GM20000 (cell line): ENCODE results near the gene ACTR3.

Experiments used
- DNase-seq: peaks from one replicate; pipeline ENCODE4 v3.0.0; 2012; ENCODE audit warnings: low spot score
- TF ChIP-seq, protein P1 (sequence below): IDR thresholded peaks from 2 replicates; pipeline ENCODE4 v1.5.1; 2012; ENCODE audit warnings: mild to moderate bottlenecking, control low read depth; ENCODE audit errors: extremely low read depth, missing control alignments

Gene ACTR3

DNA sequence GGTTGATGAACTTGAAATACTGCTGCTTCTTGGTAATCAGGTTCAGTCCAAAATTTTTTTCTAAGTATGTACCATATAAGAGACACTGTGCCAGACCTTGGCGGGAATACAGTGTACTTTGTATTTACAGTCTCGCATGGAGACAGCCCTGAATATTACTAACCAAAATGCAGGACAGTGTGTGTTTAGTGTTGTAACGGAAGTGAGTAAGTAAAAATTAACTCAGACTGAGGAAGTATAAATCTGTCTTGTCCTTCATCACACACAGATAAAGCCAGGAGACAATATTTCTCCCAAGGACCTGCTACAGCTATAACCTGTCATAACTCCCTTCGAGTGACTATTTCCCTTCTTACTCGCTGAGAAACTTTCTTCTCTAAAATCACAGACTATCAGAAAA, 76.9 kb downstream of the ACTR3 start:
- DNase-seq = no peak
- TF ChIP-seq, protein P1, sequence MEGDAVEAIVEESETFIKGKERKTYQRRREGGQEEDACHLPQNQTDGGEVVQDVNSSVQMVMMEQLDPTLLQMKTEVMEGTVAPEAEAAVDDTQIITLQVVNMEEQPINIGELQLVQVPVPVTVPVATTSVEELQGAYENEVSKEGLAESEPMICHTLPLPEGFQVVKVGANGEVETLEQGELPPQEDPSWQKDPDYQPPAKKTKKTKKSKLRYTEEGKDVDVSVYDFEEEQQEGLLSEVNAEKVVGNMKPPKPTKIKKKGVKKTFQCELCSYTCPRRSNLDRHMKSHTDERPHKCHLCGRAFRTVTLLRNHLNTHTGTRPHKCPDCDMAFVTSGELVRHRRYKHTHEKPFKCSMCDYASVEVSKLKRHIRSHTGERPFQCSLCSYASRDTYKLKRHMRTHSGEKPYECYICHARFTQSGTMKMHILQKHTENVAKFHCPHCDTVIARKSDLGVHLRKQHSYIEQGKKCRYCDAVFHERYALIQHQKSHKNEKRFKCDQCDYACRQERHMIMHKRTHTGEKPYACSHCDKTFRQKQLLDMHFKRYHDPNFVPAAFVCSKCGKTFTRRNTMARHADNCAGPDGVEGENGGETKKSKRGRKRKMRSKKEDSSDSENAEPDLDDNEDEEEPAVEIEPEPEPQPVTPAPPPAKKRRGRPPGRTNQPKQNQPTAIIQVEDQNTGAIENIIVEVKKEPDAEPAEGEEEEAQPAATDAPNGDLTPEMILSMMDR = no peak

DNA sequence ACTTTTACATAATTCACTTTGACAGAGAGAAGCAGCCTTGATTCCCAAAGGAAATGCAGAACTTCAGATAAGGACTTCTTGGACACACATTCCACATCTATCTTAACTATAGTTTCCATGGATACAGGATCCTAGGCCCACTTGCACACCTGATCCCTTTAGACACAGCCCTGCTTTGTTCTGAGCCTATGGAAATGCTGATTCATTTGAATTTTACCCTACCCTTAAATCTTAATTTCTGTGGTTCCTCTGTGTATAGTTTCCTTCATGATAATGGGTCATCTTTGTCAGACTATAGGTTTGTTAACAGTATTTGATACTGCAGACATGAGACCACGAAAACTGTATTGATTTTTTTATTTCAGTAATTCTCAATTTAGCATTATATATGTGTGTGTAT, 77.4 kb downstream of the ACTR3 start:
- no peak for DNase-seq
- TF ChIP-seq, protein P1 = no peak

DNA sequence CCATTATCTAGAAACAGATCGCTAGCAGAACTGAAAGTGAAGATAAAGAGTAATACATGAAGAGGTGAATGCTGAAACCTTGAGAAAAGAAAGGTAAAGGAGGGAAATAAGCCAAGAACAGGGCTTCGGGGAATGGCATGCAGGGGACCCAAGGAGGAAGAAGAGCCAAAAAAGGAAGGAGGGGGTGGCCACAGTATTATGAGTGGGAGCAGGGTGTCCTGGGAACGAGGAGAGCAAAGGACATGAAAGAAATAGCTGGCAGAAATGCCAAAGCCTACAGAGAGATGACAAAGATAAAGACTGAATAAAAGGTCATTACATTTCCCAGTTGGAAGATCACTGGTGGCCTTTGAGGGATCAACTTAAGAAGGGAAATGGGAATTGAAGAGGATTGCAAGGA, 82.9 kb downstream of the ACTR3 start:
- TF ChIP-seq, protein P1 = no peak
- DNase-seq = no peak

DNA sequence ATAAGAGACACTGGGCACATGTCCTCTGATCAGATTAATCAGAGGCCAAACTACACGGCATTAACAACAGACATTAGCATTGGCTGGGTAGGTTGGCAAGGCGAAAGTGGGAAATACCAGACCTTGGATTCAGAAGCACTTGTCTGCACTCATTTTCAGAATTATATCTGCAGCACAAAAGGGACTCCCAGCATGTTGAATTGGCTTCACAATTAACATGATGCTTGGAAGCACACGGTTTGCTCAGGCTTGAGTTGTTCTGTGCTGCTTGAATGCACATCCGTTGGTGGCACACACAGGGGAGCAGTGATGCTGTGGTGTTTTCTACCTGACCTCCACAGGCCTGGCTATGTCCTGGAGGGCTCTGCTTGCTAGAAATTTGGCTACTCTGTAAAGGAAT, 83.9 kb downstream of the ACTR3 start:
- TF ChIP-seq, protein P1 = no peak
- no peak for DNase-seq

DNA sequence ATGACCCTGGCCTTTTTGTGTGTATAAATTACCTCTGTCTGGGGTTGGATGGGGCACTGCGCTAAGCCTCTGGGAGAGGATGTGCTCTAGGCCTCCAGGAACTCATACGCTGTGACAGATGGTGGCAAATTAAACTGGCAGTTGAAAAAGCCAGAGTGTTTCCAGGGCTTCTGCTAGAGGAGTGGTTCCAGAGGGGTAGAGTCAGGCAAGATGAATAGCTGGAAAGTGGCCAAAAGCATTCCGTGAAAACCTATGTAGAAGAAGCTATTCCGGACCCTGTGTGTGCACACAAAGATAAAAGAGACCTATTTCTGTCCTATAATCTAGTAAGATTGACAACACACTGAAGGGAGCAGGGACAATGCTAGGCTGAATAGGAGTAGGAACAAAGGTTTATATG, 84.8 kb downstream of the ACTR3 start:
- DNase-seq = no peak
- TF ChIP-seq, protein P1 = no peak

DNA sequence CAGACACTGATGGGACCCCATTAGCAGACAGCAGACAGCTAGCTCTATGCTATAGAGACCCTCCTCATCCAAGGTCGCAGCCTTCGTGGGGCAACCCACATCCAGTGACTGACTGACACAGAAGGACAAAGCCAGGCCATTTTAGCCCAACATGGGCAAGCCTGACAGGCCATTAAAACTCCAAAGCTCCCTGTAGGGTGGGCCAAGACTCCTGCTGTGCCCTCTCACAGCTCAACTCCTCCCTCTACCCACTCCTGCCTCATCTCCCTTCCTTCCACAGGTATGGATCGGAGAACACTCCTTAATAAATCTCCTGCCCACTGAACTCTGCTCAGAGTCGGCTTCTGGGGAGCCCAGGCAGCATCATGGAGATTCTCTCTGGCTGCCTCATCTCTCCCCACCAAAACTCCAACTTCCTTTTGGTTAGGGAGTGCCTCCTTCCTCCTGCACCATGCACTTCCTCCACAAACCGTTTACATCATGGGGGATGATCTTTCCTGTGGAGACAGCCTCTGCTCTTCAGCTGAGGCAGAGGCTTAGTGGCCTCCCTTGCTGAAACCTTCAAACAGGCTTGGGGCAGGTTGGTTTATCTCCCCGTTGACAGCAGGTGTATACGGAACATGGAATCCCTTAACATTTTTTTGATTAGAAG, 86.5 kb downstream of the ACTR3 start:
- TF ChIP-seq, protein P1 = no peak
- DNase-seq = no peak

DNA sequence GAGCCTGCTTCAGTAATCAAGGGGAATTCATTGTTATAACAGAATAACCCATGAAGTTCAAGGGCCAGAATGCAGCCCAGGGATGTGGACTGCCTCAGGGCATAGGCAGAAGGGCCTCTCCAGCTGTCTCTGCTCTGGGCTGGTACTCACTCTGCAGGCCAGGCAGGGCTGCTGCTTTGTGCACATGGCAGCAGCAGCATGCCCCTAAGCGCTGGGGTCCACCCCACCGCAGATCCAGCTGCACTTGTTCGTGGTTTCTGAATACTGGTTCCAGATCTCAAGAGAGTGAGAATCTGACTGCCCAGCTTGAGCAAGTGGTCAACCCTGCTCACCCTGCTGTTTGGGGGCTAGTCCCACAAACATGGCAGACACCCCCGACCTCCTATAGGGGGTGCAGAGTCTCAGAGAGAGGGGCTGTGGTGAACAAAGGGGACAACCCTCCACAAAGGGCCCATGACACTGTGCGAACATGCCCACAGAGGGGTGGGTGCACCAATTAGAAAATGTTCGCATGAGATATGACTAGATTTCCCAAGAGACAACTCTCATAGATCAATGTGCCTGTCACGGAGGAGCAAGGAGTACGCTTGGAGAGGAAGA, 87.3 kb downstream of the ACTR3 start:
- no peak for DNase-seq
- TF ChIP-seq, protein P1 = no peak
